HG03432 (cell line): ENCODE data around the gene PACSIN3.

Experiments
- ATAC-seq: cut with Tn5 transposase; IDR thresholded peaks from one replicate; pipeline ENCODE4 v1.9.1; 2021; ENCODE audit warnings: mild to moderate bottlenecking, moderate library complexity; ENCODE audit not compliant: unreplicated experiment

PACSIN3 gene

DNA sequence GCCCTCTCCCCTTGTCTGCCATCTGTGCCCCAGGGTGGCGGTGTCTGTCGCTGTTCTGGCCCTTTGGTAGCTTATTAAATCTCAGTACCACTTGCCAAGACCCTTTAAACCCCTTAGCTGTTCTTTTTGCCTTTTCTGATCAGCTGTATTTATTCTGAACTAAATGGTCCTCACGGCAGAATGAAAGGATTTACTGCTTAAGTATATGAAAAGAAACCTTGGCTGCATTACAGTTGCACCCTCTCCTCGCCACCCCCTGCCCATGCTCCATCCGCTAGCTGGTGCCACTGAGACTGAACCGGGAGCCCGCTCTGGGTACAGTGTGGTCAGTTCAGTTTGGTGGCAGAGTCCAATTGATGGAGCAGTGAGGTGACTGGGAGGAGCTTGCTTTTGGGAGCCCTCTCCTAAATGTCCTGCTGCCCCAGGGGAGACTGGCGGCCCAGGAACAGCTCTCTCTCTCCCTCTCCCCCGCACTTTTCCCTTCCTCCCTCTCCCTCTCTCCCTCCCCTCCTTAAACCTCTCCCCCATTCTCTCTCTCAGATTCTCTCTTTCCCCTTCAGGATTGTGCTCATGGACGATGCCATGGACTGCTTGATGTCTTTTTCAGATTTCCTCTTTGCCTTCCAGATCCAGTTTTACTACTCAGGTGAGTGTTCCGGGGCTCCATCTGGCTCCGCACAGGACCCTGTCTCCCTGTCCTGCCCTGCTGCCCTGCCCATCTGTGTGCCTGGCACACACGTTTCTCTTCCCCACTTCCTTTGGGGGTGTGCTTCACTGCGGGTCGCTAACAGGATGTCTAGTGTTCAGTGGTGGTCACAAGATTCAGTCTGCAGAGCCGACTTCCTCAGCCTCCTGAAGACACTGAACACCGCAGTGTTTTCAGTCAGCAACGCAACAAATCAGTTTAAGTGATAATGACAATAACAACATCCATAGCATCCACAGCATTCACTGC lies 31.3 kb downstream of the PACSIN3 start:
- ATAC-seq: no peak

DNA sequence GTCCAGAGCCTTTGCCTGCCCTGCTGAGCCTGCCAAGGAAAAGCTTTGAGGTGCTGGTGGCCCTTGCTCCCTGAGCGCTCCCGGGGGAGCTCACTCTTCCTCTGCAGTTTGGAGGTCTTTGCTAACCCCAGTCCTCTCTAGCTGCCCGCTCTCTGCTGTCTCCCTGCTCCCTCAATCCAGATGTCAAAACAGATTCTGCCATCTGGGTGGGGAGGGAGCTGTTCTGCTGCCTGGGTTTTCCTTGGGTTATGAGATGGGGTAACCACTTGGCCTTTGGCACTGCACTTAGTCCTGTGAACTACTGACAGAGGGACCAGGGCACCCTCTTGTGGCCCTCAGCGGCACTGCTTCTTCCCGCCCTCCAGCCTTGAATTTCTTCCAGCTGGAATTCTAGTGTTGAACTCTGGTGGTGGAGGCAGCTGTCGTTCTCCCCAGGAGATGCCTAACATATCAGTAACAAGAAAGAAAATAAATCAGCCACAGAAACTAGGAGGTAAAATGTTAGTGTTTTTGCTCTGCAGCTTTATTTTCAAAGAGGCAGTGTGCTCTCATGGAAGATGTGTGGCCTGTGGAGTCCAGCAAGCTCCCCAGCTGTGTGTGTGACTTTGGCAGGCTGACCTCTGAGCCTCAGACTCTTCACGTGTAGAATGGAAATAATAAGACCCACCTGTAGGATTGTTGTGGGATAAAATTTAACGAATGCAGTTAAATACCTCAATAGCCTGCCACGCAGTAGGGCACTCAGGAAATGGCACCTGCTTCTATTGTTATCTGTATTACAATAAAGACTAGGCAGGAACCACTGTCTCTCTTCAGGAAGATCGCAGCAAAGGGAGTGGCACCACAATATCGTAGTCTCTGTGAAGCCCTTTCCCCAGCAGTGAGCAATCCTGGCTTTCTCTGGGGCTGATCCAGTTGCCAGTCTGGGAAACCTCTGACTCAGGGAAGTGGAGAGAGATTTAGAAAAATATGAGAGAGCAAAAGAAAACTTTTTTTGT lies 33.0 kb downstream of the PACSIN3 start:
- ATAC-seq: peak; percentile 60

DNA sequence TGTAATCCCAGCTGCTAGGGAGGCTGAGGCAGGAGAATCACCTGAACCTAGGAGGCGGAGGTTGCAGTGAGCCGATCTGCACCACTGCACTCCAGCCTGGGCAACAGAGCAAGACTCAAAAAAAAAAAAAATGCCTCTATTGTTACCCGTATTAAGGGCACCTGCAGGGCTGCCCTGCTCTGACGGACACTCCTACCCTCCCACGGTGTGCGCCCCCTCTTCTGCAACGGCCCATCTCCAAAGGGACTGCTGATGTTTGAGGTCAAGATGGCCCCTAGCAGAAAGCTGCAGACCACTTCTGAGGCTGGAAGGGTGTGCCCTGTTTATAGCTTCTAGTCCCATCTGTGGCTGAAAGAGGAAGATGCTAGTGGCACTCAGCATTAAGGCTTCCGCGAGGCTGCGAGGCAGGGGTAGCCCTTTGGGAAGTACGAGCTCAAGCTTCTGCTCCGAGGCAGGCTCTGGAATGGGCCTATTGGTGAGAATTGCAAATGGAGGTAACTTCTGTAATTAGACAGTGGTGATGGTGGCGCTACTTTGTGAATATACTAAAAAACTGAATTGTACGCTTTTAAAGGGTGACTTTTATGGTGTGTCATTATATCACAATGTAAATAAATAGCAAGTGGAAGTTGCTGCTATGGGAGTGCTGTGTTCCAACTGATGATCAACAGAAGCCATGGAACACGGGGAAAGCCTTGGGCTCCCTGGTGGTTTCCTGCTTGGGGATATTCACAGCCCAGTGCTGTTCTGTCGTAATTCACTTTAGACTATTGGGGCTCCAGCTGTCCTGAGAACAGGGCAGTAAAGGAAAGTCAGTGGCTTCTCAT lies 33.9 kb downstream of the PACSIN3 start:
- ATAC-seq: no peak

DNA sequence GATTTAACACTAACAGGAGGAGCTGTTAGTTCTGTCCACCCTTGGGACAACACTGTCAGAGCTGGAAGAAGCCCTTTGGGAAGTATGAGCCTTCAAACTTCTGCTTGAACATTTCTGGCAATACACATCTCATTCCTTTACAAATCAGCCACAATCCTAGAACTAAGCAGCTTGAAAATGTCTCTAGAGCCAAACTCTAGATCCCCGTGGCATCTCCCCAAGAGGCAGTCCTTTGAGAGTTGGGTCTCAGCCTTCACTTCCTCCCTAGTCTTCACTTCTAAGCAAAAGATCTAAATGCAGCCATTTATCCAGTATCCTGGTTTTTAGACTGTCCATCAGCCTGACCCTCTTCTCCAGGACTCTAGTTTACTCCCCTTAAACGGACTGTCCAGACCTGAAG lies 36.5 kb downstream of the PACSIN3 start:
- ATAC-seq: no peak

DNA sequence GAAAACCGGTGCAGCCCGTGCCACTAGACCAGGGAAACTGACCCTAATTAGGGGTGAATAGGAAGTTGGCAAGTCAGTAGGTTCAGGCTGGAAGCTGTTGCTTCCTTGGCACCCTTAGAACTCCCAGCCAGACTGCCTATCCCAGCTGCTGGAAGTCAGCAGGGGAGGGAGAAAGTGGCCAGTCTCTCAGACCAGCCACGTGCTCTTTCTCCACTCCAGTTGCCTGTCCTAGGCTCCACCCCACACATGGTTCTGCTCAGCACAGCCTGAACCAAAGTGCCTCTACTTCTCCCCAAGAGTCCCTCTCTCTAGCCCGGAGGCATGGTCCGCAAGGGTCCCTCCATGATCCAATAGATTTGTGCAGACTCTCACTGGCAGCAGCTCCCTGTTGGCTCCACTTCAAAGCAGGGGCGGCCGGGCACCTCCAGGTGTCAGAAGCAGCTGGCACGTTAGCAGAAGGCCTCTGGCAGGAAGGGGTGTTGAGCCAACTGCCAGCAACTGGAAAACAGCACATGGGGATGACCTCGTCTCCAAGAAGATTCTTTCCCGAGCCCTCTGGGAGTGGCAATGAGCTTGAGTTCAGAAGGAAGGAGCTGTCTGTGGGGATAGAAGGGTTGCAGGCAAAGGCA lies 37.2 kb downstream of the PACSIN3 start:
- no peak for ATAC-seq

DNA sequence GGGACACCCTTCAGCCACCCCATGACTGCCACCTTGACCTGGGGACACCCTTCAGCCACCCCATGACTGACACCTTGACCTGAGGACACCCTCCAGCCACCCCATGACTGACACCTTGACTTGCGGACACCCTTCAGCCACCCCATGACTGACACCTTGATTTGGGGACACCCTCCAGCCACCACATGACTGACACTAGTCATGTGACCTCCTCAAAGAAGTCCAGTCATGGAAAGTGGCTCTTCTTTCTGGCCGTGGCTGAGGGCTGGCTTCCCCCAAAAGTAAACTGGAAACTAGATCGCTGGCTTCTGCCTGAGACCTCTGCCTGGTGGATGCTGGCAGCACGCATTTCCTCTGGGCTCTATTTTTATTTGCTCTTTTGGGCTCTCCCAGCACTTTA lies 38.0 kb downstream of the PACSIN3 start:
- ATAC-seq: no peak

DNA sequence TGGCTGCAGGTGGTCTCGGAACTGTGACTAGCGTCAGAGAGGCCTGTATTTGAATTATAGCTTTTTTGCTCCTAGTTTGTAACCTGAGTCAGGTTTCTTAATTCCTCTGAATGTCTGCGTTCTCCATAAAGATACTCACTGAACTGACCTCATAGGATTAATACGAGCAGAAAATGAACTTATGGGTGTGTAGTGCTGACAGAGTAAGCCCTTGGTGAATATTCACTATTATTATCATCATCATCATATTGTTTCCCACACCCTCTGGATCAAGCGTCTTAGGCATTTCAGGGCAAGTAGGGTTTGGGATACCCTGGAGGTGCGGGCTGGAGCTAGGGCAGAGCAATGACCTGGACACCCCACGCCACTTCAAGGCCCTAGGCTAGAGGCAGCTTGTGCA lies 38.6 kb downstream of the PACSIN3 start:
- no peak for ATAC-seq

DNA sequence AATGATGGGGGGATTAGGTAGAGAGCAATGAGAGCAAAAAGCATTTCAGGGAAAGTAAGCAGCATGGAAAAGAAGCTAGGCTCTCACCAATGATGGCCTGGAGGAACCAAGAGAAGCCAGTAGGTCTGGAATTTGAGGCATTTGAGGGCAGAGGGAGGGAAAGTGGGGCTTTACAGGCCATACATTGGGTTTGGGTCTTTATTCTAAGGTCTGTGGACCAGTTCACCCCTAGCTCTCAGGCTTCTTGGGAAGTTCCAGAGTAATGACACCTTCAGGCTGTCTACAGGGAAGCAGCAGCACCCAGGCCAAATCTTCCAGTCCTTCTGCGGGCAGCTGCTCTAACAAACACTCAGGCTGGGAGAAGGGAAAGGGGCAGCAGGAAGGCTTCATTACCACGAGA lies 39.0 kb downstream of the PACSIN3 start:
- no peak for ATAC-seq

DNA sequence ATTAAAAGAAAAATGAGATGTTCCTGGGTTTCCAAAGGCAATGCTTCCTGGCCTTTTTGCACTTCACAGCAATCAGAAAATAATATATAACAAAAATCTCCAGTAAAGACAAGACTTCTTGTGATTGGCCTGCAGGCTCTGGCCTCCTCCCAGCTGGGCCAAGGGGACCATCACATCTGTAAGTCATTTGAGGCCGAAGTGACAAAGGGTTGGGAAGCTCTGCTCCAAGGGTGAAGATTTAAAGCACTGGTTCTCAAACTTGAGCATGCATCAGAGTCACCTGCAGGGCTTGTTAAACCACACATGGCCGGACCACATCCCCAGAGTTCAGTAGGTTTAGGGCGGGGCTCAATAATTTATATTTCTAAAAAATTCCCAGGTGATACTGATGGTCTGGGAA lies 41.7 kb downstream of the PACSIN3 start:
- no peak for ATAC-seq

DNA sequence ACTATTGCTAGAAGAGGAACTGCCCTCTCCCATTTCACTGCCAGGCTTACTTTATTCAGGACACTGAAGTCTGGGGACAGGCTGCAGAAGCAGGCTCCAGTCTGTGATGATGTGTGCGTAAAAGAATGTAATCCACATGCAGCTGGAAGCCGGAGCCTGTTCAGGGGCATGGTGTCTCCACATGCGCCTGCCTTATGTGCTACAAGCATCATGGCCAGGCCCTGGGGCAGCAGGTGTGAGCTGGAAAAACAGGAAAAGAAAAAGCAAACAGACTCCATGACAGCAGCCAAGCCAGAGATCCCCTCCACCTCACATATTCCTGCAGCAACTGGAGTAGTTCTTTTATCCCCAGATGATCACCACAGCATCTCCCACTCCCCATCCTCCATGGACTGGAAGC lies 42.9 kb downstream of the PACSIN3 start:
- ATAC-seq: no peak

DNA sequence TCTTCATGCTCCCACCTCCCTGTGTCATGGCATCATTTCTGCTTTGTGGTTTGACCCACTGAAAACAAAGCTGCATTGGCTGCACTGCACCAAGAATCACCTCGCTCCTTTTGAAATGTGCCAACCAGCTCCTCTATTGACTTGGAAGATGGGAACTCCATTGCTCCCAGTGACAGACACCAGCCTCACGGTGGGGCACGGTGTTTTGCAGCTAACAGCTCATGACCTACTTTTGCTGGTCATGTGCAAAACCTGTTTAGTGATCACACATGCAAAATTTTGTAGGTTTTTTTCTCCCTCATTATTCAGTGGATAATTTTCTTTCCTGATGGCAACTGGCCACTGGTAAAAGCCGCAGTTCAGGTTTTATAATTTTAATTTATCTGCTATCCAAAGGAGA lies 46.4 kb downstream of the PACSIN3 start:
- ATAC-seq: no peak

DNA sequence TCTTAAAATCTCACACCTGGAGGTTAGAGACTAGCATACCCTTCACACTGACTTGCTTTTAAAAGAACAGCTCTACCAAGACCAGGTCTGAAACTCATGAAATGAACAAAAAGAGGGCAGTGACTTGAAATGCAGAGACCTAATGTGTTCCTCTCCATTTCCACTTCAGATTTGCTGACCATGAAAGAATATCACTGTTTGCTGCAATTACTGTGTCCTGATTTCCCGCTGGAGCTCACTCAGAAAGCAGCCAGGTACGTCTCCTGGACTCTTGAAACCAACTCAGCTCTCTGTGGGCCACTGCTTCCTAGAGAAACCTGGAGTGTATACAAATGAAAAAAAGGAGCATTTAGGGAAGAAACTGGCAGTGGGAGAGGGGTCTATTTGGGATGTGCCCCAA lies 48.8 kb downstream of the PACSIN3 start:
- ATAC-seq: no peak

DNA sequence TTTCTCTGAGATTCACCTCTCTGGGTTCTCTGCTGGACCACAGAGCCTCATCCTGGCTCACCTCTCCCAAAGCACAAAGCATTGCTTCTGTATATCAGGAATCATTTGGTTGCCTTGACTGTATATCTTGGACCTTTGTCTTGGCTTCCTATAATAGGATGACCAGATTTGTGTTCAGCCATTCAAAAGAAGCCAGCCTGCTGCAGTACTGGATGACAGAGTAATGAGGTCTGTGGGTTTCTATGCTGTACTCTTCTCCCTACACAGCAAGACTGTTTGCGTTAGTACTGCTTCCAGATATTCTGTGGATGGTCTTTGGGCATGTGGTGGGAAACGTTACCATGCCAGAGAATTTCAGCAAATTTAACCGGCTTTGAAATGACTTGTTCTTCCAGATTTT lies 49.3 kb downstream of the PACSIN3 start:
- ATAC-seq: no peak

DNA sequence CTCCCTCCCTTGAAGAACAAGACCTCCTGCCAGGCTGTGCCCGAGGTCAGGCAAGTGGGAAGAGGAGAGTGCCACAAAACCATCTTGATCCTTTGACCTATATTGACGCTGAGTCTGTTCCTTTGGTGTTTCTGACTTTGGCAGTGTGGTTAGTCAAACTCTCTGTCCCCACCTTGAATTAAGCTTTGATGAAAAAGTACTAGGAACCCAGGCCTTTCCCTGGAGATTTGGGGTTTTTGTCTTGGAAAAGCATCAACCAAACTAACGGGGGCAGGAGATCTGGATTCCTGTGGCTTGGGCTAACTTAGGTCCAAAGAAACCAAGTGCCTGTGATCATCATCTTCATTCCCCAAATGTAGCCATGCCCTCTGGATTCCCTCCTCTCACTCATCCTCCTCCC lies 49.9 kb downstream of the PACSIN3 start:
- no peak for ATAC-seq

DNA sequence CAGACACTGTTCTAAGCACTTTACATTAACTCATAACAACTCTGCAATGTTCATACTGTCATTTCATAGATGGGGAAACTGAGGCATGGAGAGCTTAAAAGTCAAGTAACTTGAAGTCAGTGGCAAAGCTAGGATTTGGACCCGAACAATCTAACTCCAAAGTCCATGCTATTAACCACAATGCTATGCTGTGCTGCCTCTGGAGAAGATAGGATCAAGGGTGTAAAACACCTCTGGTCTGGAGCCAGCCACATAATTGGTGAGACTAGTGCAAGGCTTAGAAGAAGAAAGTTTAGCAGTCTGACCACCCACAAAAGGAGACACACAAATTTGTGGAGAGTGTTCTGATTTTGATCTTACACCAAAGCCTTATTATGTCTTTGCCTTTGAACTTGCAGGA lies 53.3 kb downstream of the PACSIN3 start:
- ATAC-seq: no peak

DNA sequence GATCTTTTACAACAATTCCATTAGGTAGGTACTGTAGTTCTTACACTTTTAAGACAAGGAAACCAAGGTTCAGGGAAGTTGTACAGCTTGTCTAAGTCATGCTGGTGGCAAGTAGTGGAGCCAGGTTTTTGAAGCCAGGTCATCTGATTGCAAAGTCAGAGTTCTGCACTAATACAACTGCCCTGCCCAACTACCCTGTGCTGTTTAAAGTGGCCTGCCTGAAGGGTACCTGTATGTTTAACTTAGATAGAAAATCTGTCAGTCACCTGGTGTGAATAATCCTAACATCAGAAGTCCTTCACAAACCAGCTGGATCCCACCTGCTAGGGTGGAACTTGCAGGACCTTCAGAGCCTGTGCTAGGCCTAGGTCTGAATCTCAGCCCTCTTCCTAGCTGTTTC lies 53.7 kb downstream of the PACSIN3 start:
- ATAC-seq: no peak

DNA sequence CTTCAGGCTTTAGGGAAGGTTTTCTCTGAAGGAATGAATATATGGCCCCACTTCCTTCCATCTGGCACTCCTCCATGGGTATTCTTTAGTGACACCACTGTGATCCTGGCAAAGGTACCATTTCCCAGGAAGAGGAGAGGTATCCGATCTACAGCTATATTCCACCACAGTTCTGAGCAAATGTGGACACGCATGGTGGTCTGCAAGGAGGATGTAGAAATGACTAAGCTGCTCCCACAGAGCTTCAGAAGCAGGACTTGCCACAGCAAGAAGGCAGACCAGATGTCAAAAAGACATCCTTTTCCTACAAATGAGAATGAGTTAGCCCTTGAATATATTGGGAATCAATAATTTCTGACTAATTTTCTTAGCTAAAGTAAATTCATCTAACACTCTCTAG lies 55.1 kb downstream of the PACSIN3 start:
- ATAC-seq: no peak

DNA sequence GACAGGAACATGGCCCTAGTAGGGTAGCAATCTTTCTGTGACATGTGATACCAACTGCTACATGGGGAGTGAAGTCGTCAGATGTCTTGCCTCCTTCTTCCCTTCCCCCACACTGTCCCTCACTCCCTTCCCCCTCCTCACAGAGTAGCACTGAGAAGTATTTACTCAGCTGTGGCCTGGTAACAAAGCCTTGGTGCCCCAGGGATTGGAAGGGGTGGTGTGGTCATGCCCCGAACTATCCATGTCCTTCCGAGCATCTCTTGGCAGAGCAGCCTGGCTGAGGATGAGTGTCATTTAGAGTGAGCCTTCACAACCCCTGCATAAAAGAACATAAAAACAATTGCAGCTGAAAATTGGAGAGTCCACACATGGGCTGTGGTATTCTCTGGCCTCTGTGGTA lies 55.7 kb downstream of the PACSIN3 start:
- no peak for ATAC-seq
